WTC11 (cell line): ENCODE measurements around the gene YIPF5.

Source experiments
- AR ChIP-seq: fragments of 250-450 bp; sonication (Bioruptor Pico); IDR thresholded peaks from 2 replicates; pipeline ENCODE4 v1.9.0; 2021; ENCODE audit warnings: mild to moderate bottlenecking
- ATF3 ChIP-seq: sonication (generic); formaldehyde crosslinking; conservative IDR thresholded peaks from 2 replicates; pipeline ENCODE4 v1.8.1; 2022; ENCODE audit warnings: mild to moderate bottlenecking, missing genetic modification reagents
- CTCF ChIP-seq: fragments of 200-600 bp; IDR thresholded peaks from 2 replicates; pipeline ENCODE4 v1.8.0; 2022; ENCODE audit warnings: antibody characterized with exemption
- E2F1 ChIP-seq: sonication (generic); formaldehyde crosslinking; IDR thresholded peaks from 2 replicates; pipeline ENCODE4 v1.8.0; 2022; ENCODE audit warnings: mild to moderate bottlenecking, missing genetic modification reagents
- ETV6 ChIP-seq: sonication (generic); formaldehyde crosslinking; IDR thresholded peaks from 2 replicates; pipeline ENCODE4 v1.8.1; 2022; ENCODE audit warnings: mild to moderate bottlenecking, missing genetic modification reagents
- FOXP1 ChIP-seq: sonication (generic); formaldehyde crosslinking; IDR thresholded peaks from 2 replicates; pipeline ENCODE4 v1.8.0; 2022; ENCODE audit warnings: missing genetic modification reagents, mild to moderate bottlenecking, moderate library complexity, borderline replicate concordance
- JUN ChIP-seq: sonication (generic); formaldehyde crosslinking; IDR thresholded peaks from 2 replicates; pipeline ENCODE4 v1.8.0; 2023; ENCODE audit warnings: mild to moderate bottlenecking, missing genetic modification reagents
- MAX ChIP-seq: sonication (generic); formaldehyde crosslinking; IDR thresholded peaks from 2 replicates; pipeline ENCODE4 v1.8.0; 2022; ENCODE audit warnings: mild to moderate bottlenecking, missing genetic modification reagents
- NFYB ChIP-seq: sonication (generic); formaldehyde crosslinking; conservative IDR thresholded peaks from 2 replicates; pipeline ENCODE4 v1.8.0; 2022; ENCODE audit warnings: low read depth, missing genetic modification reagents
- NR3C1 ChIP-seq: sonication (generic); formaldehyde crosslinking; conservative IDR thresholded peaks from 2 replicates; pipeline ENCODE4 v1.8.1; 2023; ENCODE audit warnings: low read depth, mild to moderate bottlenecking, missing genetic modification reagents
- RELA ChIP-seq: sonication (generic); formaldehyde crosslinking; IDR thresholded peaks from 2 replicates; pipeline ENCODE4 v1.8.1; 2022; ENCODE audit warnings: missing genetic modification reagents, mild to moderate bottlenecking, borderline replicate concordance
- SP1 ChIP-seq: sonication (generic); formaldehyde crosslinking; conservative IDR thresholded peaks from 2 replicates; pipeline ENCODE4 v1.8.1; 2022; ENCODE audit warnings: missing genetic modification reagents
- TEAD1 ChIP-seq: sonication (generic); formaldehyde crosslinking; IDR thresholded peaks from 2 replicates; pipeline ENCODE4 v1.8.0; 2022; ENCODE audit warnings: mild to moderate bottlenecking, missing genetic modification reagents
- USF1 ChIP-seq: sonication (generic); formaldehyde crosslinking; IDR thresholded peaks from 2 replicates; pipeline ENCODE4 v1.8.0; 2022; ENCODE audit warnings: mild to moderate bottlenecking, missing genetic modification reagents

- no peak for TF ChIP-seq MAX
- TF ChIP-seq SP1 (CRISPR knock-in tag): no peak
- no peak for TF ChIP-seq CTCF
- TF ChIP-seq FOXP1 (CRISPR knock-in tag): no peak
- TF ChIP-seq E2F1 (CRISPR knock-in tag): no peak
- no peak for TF ChIP-seq ATF3 (CRISPR knock-in tag)
- TF ChIP-seq NR3C1 (CRISPR knock-in tag): no peak
- TF ChIP-seq NFYB (CRISPR knock-in tag): no peak
- TF ChIP-seq AR (CRISPR knock-in tag): no peak
- TF ChIP-seq TEAD1: no peak
- no peak for TF ChIP-seq USF1 (CRISPR knock-in tag)
- TF ChIP-seq RELA: no peak
- TF ChIP-seq ETV6 (CRISPR knock-in tag): no peak
- no peak for TF ChIP-seq JUN (CRISPR knock-in tag)
Measured at GRCh38 chr5:144144956-144145751, 25.3 kb downstream of the YIPF5 start.
